Kidney tubule cell (primary cell): ENCODE measurements around the gene RNU1-3.

Experiments
- DNase-seq: peaks from one replicate; pipeline ENCODE4 v3.0.0-alpha.2; 2018; ENCODE audit warnings: low spot score

Gene RNU1-3

DNA sequence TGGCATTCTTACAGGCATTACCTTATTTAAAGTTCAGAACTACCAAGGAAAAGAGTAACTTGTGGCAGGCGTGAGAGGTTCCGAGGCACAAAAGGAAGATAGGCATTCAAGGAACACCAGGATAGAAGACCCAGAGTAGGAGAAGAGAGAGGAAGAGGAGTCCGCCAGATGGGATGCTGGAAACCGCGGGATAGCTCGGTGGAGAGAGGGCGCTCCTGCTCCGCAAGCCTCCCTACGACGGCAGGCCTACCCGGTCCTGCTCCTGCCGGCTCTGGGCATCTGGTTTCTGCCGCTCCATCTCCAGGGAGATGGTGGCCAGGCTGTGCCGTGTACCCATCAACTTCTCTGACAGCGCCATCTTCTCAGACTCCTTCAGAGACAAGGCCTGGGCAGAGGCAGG is 48.0 kb downstream of the RNU1-3 start:
- DNase-seq: no peak

DNA sequence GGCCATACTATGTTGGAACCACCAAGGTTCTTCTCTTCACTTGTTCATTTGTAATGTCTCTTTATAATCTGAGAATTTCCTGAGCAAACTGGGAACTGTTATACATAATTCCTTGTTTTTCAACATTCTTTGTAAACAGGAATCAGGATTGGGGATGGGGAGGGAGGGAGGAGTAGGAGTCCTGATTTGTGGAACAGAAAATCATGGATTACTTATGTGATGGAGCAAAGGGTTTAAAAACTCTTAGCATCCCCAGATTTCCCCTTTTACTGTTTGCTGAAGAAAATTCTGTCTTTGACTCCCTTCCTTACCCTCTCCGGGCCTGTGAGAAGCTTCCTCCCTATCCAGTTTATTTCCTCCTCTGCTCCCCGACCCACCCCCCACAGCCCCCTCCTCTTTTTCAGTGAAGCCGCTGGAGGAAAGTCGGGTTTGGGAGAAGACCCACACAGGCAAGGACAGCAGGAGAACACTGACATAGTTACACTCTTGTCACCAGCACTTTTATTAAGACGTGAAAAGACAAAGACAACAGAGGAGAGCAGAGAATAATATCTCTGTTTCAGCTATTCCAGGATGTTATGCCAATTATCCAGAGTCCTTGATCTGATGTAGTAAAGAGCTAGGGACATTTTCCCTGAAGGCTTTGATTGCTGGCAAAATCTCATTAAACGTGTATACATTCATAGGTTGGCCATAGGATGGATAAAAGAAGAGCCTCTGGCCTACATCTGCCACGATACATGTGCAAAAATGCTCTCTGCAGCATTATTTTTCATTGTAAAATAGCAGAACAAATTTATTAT is 48.8 kb downstream of the RNU1-3 start:
- DNase-seq: no peak

DNA sequence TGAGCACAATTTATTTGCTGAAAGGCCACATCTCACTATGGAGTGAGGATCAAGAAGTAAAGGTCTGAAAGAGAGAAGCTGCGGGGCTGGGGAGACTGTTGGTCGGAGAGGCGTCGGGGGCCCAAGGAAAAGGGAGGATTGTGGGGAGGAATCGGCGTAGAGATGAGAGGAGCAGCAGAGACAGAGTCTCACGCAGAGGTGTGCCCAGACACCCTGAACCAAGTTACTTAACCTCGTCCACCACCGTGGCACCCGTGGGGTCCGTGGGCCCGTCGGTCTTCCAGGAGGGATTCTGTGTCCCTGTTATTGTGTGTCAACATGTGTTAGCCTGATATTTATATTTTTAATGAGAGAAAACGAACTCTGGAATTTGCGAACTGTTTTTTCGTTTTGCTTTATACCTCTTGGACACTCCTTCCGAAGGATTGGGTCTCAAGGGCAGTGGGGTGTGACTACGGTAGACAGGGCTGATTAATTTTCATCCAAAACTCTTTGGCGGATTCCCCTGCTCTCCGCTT is 49.6 kb downstream of the RNU1-3 start:
- DNase-seq: no peak
